HG03135 (cell line): ENCODE data around the gene CFAP61.

Experiments used
- ATAC-seq: cut with Tn5 transposase; IDR thresholded peaks from one replicate; pipeline ENCODE4 v1.9.1; 2021; ENCODE audit warnings: mild to moderate bottlenecking, moderate library complexity; ENCODE audit not compliant: unreplicated experiment

Gene CFAP61

DNA sequence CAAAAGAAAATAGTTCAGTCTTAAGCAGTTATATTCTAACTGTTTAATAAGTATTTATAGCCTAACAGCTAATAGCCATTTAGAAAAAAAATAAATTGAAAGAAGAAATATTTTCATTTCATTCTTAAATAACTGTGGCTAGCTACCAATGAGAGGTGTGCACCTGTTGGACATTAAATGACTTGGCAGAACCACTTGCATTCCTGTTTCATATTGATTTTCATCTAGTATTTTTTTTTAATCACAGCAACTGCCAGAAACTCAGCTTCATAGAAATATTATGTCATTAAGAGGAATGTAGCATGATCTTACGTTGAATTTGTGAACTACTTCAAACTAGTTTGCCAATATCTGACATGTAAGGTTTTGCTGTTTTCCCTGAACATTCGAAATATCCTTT, 25.0 kb upstream of the CFAP61 start:
- no peak for ATAC-seq

GRCh38 chr20:20031790-20032189, 20.5 kb upstream of the CFAP61 start:
- no peak for ATAC-seq

GRCh38 chr20:20034486-20034885, 17.8 kb upstream of the CFAP61 start:
- ATAC-seq, result no peak

- no peak for ATAC-seq
Measured at GRCh38 chr20:20036756-20037155, 15.6 kb upstream of the CFAP61 start.

DNA sequence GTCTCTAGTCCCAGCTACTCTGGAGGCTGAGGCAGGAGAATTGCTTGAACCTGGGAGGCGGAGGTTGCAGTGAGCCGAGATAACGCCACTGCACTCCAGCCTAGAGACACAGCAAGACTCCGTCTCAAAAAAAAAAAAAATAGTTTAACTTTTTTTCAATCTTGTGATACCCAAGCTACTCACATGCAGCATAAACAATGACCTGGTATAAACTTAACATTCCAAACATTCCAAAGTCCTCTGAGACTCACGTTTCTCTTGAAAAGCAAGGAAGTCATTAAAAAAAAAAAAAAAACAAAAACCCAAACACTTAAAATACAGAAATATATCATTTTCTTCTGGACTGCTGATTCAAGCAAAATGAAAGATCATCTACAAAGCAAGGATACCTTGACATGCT, 14.4 kb upstream of the CFAP61 start:
- no peak for ATAC-seq

DNA sequence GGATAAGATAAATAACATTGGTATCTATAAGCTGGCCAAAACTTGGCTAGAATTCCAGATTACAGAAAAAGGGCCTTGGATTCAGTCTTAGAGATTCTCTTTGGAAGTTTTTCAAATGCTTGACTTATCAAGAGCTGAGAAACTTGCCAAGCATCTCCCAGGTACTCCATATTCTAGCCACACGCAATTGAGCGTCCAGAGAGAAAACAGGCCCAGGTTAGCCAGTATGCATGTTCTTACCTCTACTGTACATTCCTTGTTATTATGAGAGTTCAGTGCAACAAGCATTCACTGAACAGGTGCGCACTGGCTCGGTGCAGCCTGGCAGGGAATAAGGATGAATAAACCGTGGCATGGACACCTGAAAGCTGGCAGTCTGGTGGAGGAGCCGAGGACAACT, 13.7 kb upstream of the CFAP61 start:
- no peak for ATAC-seq

GRCh38 chr20:20039752-20040387, 12.5 kb upstream of the CFAP61 start:
- no peak for ATAC-seq

GRCh38 chr20:20051767-20052073, 612 bp upstream of the CFAP61 start:
- ATAC-seq, result no peak

GRCh38 chr20:20060234-20060998, 8.1 kb downstream of the CFAP61 start:
- ATAC-seq, result no peak

- no peak for ATAC-seq
Measured at GRCh38 chr20:20063941-20064702, 11.8 kb downstream of the CFAP61 start.

GRCh38 chr20:20065361-20065760, 13.0 kb downstream of the CFAP61 start:
- no peak for ATAC-seq

- ATAC-seq, result no peak
Measured at GRCh38 chr20:20070871-20071726, 18.8 kb downstream of the CFAP61 start.

- no peak for ATAC-seq
Measured at GRCh38 chr20:20073801-20074371, 21.6 kb downstream of the CFAP61 start.

- no peak for ATAC-seq
Measured at GRCh38 chr20:20075032-20075431, 22.7 kb downstream of the CFAP61 start.

- no peak for ATAC-seq
Measured at GRCh38 chr20:20076297-20077065, 24.1 kb downstream of the CFAP61 start.

- no peak for ATAC-seq
Measured at GRCh38 chr20:20078041-20078440, 25.7 kb downstream of the CFAP61 start.

DNA sequence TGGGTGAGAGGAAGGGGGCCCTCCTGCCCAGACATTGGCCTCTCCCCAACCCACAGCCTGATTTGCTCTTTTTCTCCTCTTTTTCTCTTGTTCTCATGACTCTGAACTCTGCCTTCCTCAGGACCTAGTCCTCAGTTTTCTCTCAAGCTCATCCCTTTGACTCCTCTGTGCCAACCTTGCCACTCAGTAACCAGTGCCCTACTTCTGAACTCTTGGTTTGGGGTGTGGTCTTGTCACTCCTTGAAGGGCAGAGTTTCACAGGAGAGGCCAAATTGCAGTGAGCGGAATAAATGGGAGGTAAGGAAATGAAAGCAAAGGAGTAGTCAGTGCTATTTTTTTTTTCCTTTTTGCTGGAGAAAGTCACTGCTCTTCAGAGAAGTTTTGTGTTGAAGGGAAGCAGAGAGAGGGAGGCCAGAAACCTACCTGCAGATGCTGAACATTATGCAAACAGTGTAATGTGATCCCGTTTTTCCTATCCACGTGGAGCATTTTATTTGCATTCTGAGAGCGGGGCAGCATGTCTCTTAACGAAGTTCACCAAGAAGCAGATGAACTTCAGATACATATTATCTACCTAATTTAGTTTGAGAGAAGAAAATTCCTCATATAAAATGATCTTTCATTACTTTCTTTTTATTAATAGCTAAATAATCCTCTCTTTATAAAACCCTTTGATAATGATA, 26.9 kb downstream of the CFAP61 start:
- ATAC-seq, result no peak

DNA sequence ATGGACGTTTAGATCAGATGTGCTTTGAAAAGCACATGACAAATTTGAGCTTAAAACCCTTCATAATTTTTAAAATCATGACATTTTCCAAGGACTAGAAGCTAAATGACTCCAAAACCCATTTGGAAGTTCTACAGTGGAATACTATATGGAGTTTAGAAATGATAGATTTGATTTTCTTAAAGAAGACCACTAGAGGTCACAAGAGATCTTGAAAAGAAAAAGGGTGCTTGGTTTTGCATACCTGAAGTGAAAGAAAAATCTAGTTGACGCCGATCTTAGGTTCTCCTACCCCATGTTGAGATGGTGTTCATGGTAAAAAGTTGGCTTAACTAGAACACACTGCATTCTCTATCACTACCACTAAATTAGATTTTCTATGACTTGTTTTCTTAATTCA, 31.5 kb downstream of the CFAP61 start:
- peak; percentile 85 for ATAC-seq

DNA sequence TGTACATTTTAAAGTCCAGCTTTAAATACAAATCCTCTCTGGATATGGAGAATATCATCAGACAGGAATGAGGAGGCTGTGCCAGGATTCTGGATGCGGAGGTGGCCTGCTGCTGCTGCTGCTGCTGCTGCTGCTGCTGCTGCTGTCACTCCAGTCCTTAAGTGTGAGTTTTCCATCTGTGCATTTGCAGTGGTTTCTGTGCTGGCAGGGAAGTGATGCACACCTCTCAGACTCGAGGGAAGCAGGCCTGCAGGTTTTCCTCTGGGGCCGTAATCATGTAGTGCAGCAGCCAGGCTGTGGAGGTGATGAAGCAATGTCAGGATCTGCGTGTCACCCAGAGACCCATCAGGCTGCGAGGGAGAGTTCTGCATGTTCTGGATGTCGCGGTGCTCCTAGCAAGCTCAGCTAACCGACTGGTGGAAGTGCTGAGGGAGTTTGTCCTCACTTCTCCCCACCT, 32.0 kb downstream of the CFAP61 start:
- no peak for ATAC-seq
